ENCODE measurements around the gene STX5.

The STX5 gene

DNA sequence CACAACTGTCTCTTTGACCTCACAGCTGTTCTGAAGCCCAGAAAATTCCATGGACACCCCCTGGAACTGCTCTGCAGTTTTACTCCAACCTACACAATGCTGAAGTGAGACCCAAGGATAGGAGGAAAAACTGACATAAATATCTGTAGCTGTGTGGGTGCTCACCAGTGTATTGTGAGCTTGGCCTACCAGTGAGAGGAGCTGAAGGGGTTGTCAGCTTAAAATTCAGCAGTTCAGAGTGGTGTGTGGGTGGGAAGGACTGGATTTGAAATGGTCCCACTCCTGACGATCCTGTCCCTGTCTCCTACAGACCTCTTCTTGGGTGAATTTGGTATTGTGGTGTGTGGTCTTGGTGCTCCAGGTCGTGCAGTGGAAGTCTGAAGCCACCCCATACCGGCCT, 42.3 kb downstream of the STX5 start:
- TF ChIP-seq, protein P1, sequence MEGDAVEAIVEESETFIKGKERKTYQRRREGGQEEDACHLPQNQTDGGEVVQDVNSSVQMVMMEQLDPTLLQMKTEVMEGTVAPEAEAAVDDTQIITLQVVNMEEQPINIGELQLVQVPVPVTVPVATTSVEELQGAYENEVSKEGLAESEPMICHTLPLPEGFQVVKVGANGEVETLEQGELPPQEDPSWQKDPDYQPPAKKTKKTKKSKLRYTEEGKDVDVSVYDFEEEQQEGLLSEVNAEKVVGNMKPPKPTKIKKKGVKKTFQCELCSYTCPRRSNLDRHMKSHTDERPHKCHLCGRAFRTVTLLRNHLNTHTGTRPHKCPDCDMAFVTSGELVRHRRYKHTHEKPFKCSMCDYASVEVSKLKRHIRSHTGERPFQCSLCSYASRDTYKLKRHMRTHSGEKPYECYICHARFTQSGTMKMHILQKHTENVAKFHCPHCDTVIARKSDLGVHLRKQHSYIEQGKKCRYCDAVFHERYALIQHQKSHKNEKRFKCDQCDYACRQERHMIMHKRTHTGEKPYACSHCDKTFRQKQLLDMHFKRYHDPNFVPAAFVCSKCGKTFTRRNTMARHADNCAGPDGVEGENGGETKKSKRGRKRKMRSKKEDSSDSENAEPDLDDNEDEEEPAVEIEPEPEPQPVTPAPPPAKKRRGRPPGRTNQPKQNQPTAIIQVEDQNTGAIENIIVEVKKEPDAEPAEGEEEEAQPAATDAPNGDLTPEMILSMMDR (IDR thresholded peaks at IDR 0.05; ENCODE audit: insufficient read depth, low read length): no peak
- TF ChIP-seq, protein P2, sequence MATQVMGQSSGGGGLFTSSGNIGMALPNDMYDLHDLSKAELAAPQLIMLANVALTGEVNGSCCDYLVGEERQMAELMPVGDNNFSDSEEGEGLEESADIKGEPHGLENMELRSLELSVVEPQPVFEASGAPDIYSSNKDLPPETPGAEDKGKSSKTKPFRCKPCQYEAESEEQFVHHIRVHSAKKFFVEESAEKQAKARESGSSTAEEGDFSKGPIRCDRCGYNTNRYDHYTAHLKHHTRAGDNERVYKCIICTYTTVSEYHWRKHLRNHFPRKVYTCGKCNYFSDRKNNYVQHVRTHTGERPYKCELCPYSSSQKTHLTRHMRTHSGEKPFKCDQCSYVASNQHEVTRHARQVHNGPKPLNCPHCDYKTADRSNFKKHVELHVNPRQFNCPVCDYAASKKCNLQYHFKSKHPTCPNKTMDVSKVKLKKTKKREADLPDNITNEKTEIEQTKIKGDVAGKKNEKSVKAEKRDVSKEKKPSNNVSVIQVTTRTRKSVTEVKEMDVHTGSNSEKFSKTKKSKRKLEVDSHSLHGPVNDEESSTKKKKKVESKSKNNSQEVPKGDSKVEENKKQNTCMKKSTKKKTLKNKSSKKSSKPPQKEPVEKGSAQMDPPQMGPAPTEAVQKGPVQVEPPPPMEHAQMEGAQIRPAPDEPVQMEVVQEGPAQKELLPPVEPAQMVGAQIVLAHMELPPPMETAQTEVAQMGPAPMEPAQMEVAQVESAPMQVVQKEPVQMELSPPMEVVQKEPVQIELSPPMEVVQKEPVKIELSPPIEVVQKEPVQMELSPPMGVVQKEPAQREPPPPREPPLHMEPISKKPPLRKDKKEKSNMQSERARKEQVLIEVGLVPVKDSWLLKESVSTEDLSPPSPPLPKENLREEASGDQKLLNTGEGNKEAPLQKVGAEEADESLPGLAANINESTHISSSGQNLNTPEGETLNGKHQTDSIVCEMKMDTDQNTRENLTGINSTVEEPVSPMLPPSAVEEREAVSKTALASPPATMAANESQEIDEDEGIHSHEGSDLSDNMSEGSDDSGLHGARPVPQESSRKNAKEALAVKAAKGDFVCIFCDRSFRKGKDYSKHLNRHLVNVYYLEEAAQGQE (IDR thresholded peaks at IDR 0.05; ENCODE audit: insufficient replicate concordance, low read depth): no peak
- no peak for TF ChIP-seq GABPA (IDR thresholded peaks at IDR 0.05; ENCODE audit: low read depth)
- TF ChIP-seq SPI1 (IDR thresholded peaks at IDR 0.05; ENCODE audit: borderline replicate concordance, low read depth): no peak
- TF ChIP-seq POLR2AphosphoS5 (IDR thresholded peaks at IDR 0.05; ENCODE audit: low read depth): no peak
- DNase-seq (ENCODE audit: low read depth in 1 of 2, low spot score in 1 of 2): no peak
- no peak overlapping the region for H3K4me3 ChIP-seq (replicated peaks; ENCODE audit: insufficient read depth, low read length)
- H3K27me3 ChIP-seq (ENCODE audit: insufficient read depth, poor library complexity, severe bottlenecking): no peaks in the 10 kb centered on the region
- H3K27ac ChIP-seq (replicated peaks): no peak overlapping the region

DNA sequence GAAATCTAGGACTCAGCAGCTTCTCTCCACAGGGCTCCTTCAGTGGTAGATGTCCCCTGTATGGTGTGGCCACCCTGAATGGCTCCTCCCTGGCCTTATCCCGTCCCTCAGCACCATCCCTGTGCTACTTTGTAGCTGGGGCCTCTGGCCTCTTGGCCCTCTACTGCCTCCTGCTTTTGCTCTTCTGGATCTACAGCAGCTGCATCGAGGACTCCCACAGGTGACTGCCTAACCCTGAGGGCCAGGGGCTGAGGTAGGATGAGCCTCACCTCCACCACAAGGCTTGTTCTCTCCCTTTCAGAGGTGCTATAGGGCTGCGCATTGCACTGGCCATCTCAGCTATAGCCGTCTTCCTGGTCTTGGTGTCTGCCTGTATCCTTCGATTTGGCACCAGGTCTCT, 42.9 kb downstream of the STX5 start:
- Histone ChIP-seq H3K27ac (replicated peaks) (no peak overlapping the region), H3K27me3 (ENCODE audit: insufficient read depth, poor library complexity, severe bottlenecking) (no peaks in the 10 kb centered on the region), H3K4me3 (replicated peaks; ENCODE audit: insufficient read depth, low read length) (no peak overlapping the region)
- TF ChIP-seq SPI1 (IDR thresholded peaks at IDR 0.05; ENCODE audit: borderline replicate concordance, low read depth) (no peak), POLR2AphosphoS5 (IDR thresholded peaks at IDR 0.05; ENCODE audit: low read depth) (peak; percentile 27; the same call in 1 of the 2 replicates)
- DNase-seq (ENCODE audit: low read depth in 1 of 2, low spot score in 1 of 2): no peak

DNA sequence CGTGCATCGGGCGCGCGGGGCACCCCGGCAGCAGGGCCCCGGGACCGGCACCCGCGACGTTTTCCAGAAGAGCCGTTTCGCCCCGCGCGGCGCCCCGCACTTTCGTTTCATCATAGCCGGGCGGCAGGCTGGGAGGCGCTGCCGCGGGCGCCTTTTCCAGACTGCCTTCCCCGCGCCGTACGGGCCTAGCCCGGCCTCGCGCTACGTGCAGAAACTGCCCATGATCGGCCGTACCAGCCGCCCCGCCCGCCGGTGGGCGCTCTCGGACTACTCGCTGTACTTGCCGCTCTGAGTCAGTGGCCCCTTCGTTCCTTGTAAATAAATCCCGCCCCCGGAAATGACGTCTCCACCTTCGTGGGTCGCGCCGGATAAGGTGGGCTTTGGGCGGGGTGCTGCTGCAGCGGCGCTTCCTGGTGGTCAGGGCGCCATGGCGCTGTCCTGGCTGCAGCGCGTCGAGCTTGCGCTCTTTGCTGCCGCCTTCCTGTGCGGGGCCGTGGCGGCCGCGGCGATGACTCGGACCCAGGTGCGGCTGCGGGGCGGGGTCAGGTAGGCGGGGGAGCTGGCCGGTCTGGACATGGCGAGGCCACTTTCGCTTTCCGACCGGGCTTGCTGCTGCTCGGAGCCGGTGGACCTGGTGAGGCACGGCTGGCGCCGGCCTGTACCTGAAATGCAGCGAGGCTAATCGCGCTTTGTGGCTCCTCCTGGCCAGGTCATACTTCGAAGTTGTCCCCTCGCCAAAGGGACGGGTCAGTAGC, 44.7 kb downstream of the STX5 start, which contains the start of gene TMEM179B:
TMEM179B (plus strand) TSS at position 398 of the 755 bp plus-strand sequence; CDS start at position 428, 30 bp downstream.
- no peaks in the 10 kb centered on the region for H3K27me3 ChIP-seq (ENCODE audit: insufficient read depth, poor library complexity, severe bottlenecking)
- peak; percentile 94 to 99 for DNase-seq (ENCODE audit: low read depth in 1 of 2, low spot score in 1 of 2)
- TF ChIP-seq SPI1 (IDR thresholded peaks at IDR 0.05; ENCODE audit: borderline replicate concordance, low read depth) (no peak), POLR2AphosphoS5 (IDR thresholded peaks at IDR 0.05; ENCODE audit: low read depth) (peak; percentile 99), GABPA (IDR thresholded peaks at IDR 0.05; ENCODE audit: low read depth) (peak; percentile 87)
- TF ChIP-seq, protein P2 (IDR thresholded peaks at IDR 0.05; ENCODE audit: insufficient replicate concordance, low read depth): no peak
- TF ChIP-seq, protein P1 (IDR thresholded peaks at IDR 0.05; ENCODE audit: insufficient read depth, low read length): peak; percentile 63
- H3K27ac ChIP-seq (replicated peaks): peak within 1 kb of the TSS; percentile 83
- peak within 1 kb of the TSS; percentile 95 for H3K4me3 ChIP-seq (replicated peaks; ENCODE audit: insufficient read depth, low read length)

DNA sequence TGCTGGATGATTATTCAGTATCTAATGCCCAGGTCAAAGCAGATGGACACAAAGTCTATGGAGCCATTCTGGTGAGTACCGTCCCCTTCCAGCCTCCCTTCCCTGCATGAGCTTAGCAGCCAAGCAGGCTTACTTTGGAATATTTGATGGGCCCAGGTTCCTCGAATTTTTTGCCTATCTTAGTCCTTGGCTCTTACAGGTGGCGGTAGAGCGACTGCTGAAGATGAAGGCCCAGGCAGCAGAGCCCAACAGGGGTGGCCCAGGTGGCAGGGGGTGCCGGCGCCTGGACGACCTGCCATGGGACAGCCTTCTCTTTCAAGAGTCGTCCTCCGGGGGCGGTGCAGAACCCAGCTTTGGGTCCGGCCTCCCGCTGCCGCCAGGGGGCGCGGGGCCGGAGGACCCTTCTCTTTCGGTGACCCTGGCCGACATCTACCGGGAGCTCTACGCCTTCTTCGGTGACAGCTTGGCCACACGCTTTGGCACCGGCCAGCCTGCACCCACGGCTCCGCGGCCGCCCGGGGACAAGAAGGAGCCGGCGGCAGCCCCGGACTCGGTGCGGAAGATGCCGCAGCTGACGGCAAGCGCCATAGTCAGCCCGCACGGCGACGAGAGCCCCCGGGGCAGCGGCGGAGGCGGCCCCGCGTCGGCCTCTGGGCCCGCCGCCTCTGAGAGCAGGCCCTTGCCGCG, 45.4 kb downstream of the STX5 start:
- peak overlapping the region; percentile 95 for H3K4me3 ChIP-seq (replicated peaks; ENCODE audit: insufficient read depth, low read length)
- peak in 1 of 2 experiments; percentile 89 for DNase-seq (ENCODE audit: low read depth in 1 of 2, low spot score in 1 of 2)
- H3K27me3 ChIP-seq (ENCODE audit: insufficient read depth, poor library complexity, severe bottlenecking): no peaks in the 10 kb centered on the region
- TF ChIP-seq, protein P1 (IDR thresholded peaks at IDR 0.05; ENCODE audit: insufficient read depth, low read length): peak; percentile 85
- TF ChIP-seq, protein P2 (IDR thresholded peaks at IDR 0.05; ENCODE audit: insufficient replicate concordance, low read depth): no peak
- no peak for TF ChIP-seq SPI1 (IDR thresholded peaks at IDR 0.05; ENCODE audit: borderline replicate concordance, low read depth)
- peak overlapping the region; percentile 83 for H3K27ac ChIP-seq (replicated peaks)

Measured in HL-60 (cell line).